DOHH2 (cell line): ENCODE data around the gene CNGA3.

ENCODE experiments used
- EZH2phosphoT487 ChIP-seq: fragments of 200-600 bp; sonication (generic); IDR thresholded peaks from 2 replicates; pipeline ENCODE4 v1.6.1; 2017; ENCODE audit warnings: borderline replicate concordance, mild to moderate bottlenecking, antibody characterized with exemption, low read length, moderate library complexity, mixed read lengths
- TF ChIP-seq, protein P1 (sequence below): fragments of 200-600 bp; sonication (generic); IDR thresholded peaks from one replicate; pipeline ENCODE4 v1.5.1; 2014; ENCODE audit warnings: antibody characterized with exemption, mild to moderate bottlenecking, low read depth, low read length; ENCODE audit not compliant: poor library complexity, severe bottlenecking

- TF ChIP-seq, protein P1, sequence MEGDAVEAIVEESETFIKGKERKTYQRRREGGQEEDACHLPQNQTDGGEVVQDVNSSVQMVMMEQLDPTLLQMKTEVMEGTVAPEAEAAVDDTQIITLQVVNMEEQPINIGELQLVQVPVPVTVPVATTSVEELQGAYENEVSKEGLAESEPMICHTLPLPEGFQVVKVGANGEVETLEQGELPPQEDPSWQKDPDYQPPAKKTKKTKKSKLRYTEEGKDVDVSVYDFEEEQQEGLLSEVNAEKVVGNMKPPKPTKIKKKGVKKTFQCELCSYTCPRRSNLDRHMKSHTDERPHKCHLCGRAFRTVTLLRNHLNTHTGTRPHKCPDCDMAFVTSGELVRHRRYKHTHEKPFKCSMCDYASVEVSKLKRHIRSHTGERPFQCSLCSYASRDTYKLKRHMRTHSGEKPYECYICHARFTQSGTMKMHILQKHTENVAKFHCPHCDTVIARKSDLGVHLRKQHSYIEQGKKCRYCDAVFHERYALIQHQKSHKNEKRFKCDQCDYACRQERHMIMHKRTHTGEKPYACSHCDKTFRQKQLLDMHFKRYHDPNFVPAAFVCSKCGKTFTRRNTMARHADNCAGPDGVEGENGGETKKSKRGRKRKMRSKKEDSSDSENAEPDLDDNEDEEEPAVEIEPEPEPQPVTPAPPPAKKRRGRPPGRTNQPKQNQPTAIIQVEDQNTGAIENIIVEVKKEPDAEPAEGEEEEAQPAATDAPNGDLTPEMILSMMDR: no peak
- TF ChIP-seq EZH2phosphoT487: no peak
Measured at GRCh38 chr2:98317214-98317613, 29.0 kb upstream of the CNGA3 start.
